ENCODE measurements around the gene PPM1J. TPM values are rescaled to one million over a fixed set of nuclear protein-coding genes. Genes with fewer than 3 reads are reported as not detected.
A peak's percentile ranks its signal among the peaks of the same experiment; 100 is the strongest.

Gene PPM1J
- total RNA-seq, 1 experiment from 2014 or later: 19.3 TPM

GRCh38 chr1:112704391-112704933 is 10.7 kb downstream of the PPM1J start:
- Mint-ChIP-seq H3K9me3 (no peaks in the 10 kb centered on the region), H3K4me1 (peaks cover 74% of the 10 kb centered on the region), H3K27ac (no peak overlapping the region), H3K4me3 (peak overlapping the region; percentile 73), H3K36me3 (peaks cover 24% of the 10 kb centered on the region), H3K27me3 (ENCODE audit: low read depth) (peaks cover 34% of the 10 kb centered on the region)
- DNase-seq (ENCODE audit: low spot score) (no peak), ATAC-seq (no peak)
- ChIA-PET CTCF (interaction anchor here (0.5 to 2.3 kb wide), 19 partner anchors 11 to 369 kb away, joined by 3 to 21 read pairs (median 5); partner anchors contain the start of genes CAPZA1, CTTNBP2NL, LRIG2 and MOV10), POLR2A (interaction anchor here (0.6 to 2.3 kb wide), 12 partner anchors 10 to 313 kb away, joined by 3 to 11 read pairs (median 4); partner anchors contain the start of genes CAPZA1, MOV10, PPM1J and ST7L)
- TF ChIP-seq ARID4B (CRISPR knock-in tag; IDR thresholded peaks at IDR 0.05; ENCODE audit: borderline replicate concordance) (no peak), E2F1 (CRISPR knock-in tag; IDR thresholded peaks at IDR 0.05) (no peak), SOX15 (CRISPR knock-in tag; IDR thresholded peaks at IDR 0.05) (no peak), ZNF138 (CRISPR knock-in tag; conservative IDR thresholded peaks at IDR 0.05) (no peak), OVOL2 (CRISPR knock-in tag; IDR thresholded peaks at IDR 0.05; ENCODE audit: borderline replicate concordance) (no peak), ZSCAN18 (CRISPR knock-in tag; IDR thresholded peaks at IDR 0.05) (no peak), MYBL2 (CRISPR knock-in tag; IDR thresholded peaks at IDR 0.05) (no peak), NFE2L1 (CRISPR knock-in tag; IDR thresholded peaks at IDR 0.05) (no peak), TEAD1 (CRISPR knock-in tag; IDR thresholded peaks at IDR 0.05) (no peak), NR1H2 (CRISPR knock-in tag; IDR thresholded peaks at IDR 0.05) (no peak), JUN (CRISPR knock-in tag; IDR thresholded peaks at IDR 0.05) (no peak), CREM (CRISPR knock-in tag; IDR thresholded peaks at IDR 0.05) (no peak), ZBTB21 (CRISPR knock-in tag; IDR thresholded peaks at IDR 0.05; ENCODE audit: borderline replicate concordance) (no peak), GABPB1 (CRISPR knock-in tag; IDR thresholded peaks at IDR 0.05) (no peak), PRRX2 (CRISPR knock-in tag; IDR thresholded peaks at IDR 0.05) (no peak), ZNF532 (CRISPR knock-in tag; IDR thresholded peaks at IDR 0.05; ENCODE audit: borderline replicate concordance) (no peak), KAT7 (CRISPR knock-in tag; IDR thresholded peaks at IDR 0.05; ENCODE audit: borderline replicate concordance) (no peak)
- TF ChIP-seq, protein P1, sequence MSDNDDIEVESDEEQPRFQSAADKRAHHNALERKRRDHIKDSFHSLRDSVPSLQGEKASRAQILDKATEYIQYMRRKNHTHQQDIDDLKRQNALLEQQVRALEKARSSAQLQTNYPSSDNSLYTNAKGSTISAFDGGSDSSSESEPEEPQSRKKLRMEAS (CRISPR knock-in tag; IDR thresholded peaks at IDR 0.05): no peak
- TF ChIP-seq, protein P2, sequence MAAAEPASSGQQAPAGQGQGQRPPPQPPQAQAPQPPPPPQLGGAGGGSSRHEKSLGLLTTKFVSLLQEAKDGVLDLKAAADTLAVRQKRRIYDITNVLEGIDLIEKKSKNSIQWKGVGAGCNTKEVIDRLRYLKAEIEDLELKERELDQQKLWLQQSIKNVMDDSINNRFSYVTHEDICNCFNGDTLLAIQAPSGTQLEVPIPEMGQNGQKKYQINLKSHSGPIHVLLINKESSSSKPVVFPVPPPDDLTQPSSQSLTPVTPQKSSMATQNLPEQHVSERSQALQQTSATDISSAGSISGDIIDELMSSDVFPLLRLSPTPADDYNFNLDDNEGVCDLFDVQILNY (CRISPR knock-in tag; IDR thresholded peaks at IDR 0.05): no peak
- TF ChIP-seq, protein P3, sequence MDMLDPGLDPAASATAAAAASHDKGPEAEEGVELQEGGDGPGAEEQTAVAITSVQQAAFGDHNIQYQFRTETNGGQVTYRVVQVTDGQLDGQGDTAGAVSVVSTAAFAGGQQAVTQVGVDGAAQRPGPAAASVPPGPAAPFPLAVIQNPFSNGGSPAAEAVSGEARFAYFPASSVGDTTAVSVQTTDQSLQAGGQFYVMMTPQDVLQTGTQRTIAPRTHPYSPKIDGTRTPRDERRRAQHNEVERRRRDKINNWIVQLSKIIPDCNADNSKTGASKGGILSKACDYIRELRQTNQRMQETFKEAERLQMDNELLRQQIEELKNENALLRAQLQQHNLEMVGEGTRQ (CRISPR knock-in tag; IDR thresholded peaks at IDR 0.05): no peak
